HG03097 (cell line): Measurements from ENCODE around the gene GSTO2.
A peak's percentile ranks its signal among the peaks of the same experiment; 100 is the strongest.

ENCODE experiments used
- ATAC-seq: cut with Tn5 transposase; IDR thresholded peaks from one replicate; pipeline ENCODE4 v1.9.1; 2021; ENCODE audit not compliant: unreplicated experiment, low FRiP score

GSTO2 gene

GRCh38 chr10:104253106-104253505 is 15.9 kb upstream of the GSTO2 start:
- ATAC-seq = no peak

- no peak for ATAC-seq
These were observed 15.2 kb upstream of the GSTO2 start for GRCh38 chr10:104253606-104254410.

GRCh38 chr10:104254493-104255310 is 14.3 kb upstream of the GSTO2 start, which contains the start of gene GSTO1:
TSS of gene GSTO1 (plus strand) at chr10:104254892. CDS start at chr10:104254929, 37 bp downstream.
- ATAC-seq = peak; percentile 70

- ATAC-seq = peak; percentile 33
These were observed 13.5 kb upstream of the GSTO2 start for GRCh38 chr10:104255311-104255981.

- no peak for ATAC-seq
These were observed 12.5 kb upstream of the GSTO2 start for GRCh38 chr10:104256335-104256961.

GRCh38 chr10:104257235-104257634 is 11.7 kb upstream of the GSTO2 start:
- ATAC-seq = no peak

- ATAC-seq = no peak
These were observed 10.8 kb upstream of the GSTO2 start for GRCh38 chr10:104258209-104258608.

GRCh38 chr10:104259456-104259855 is 9.5 kb upstream of the GSTO2 start:
- ATAC-seq = no peak

- no peak for ATAC-seq
These were observed 8.8 kb upstream of the GSTO2 start for GRCh38 chr10:104259999-104260774.

GRCh38 chr10:104260775-104261115 is 8.2 kb upstream of the GSTO2 start:
- ATAC-seq = no peak

- no peak for ATAC-seq
These were observed 6.9 kb upstream of the GSTO2 start for GRCh38 chr10:104262055-104262454.

- ATAC-seq = no peak
These were observed 4.2 kb upstream of the GSTO2 start for GRCh38 chr10:104264783-104265182.

- no peak for ATAC-seq
These were observed 1.1 kb upstream of the GSTO2 start for GRCh38 chr10:104267721-104268404.

GRCh38 chr10:104268405-104268712 is 625 bp upstream of the GSTO2 start:
- no peak for ATAC-seq

- ATAC-seq = no peak
These were observed 4.3 kb downstream of the GSTO2 start for GRCh38 chr10:104273286-104273685.

- ATAC-seq = no peak
These were observed 5.1 kb downstream of the GSTO2 start for GRCh38 chr10:104273899-104274575.

GRCh38 chr10:104274762-104275721 is 6.1 kb downstream of the GSTO2 start:
- no peak for ATAC-seq

GRCh38 chr10:104276192-104276591 is 7.2 kb downstream of the GSTO2 start:
- ATAC-seq = no peak
